ENCODE results near the gene ITPKC. TPM values are rescaled to one million over a fixed set of nuclear protein-coding genes. Genes with fewer than 3 reads are reported as not detected.

Gene ITPKC
- total RNA-seq, 4 donors from 2014 or later = 20.9 to 68.6 (median 40.5) TPM

DNA sequence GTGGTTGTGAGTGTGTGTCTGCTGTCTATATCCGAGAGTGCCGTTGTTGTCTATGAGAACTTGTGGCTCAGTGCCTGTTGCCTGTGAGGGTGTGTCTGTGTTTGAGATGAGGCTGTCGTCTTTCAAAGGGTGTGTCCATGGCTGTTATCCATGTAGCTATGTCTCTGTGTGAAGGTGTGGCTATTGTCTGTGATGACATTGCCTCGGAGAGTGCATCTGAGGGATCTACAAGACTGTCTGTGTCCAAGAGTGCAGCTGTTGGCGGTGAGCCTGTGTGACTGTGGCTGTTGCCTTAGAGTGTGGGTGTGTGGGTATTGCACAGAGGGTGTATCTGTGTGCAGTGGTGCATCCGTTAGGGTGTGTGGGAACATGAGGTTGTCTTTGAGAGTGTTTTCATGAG is 31.3 kb upstream of the ITPKC start:
- TF ChIP-seq, protein P1, sequence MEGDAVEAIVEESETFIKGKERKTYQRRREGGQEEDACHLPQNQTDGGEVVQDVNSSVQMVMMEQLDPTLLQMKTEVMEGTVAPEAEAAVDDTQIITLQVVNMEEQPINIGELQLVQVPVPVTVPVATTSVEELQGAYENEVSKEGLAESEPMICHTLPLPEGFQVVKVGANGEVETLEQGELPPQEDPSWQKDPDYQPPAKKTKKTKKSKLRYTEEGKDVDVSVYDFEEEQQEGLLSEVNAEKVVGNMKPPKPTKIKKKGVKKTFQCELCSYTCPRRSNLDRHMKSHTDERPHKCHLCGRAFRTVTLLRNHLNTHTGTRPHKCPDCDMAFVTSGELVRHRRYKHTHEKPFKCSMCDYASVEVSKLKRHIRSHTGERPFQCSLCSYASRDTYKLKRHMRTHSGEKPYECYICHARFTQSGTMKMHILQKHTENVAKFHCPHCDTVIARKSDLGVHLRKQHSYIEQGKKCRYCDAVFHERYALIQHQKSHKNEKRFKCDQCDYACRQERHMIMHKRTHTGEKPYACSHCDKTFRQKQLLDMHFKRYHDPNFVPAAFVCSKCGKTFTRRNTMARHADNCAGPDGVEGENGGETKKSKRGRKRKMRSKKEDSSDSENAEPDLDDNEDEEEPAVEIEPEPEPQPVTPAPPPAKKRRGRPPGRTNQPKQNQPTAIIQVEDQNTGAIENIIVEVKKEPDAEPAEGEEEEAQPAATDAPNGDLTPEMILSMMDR (IDR thresholded peaks at IDR 0.05; ENCODE audit: low read depth) = no peak

GRCh38 chr19:40686882-40687524 is 29.9 kb upstream of the ITPKC start:
- TF ChIP-seq, protein P1 (IDR thresholded peaks at IDR 0.05; ENCODE audit: low read depth) = no peak

- TF ChIP-seq, protein P1 (IDR thresholded peaks at IDR 0.05; ENCODE audit: low read depth) = no peak
Observed at GRCh38 chr19:40687525-40688016, 29.3 kb upstream of the ITPKC start.

DNA sequence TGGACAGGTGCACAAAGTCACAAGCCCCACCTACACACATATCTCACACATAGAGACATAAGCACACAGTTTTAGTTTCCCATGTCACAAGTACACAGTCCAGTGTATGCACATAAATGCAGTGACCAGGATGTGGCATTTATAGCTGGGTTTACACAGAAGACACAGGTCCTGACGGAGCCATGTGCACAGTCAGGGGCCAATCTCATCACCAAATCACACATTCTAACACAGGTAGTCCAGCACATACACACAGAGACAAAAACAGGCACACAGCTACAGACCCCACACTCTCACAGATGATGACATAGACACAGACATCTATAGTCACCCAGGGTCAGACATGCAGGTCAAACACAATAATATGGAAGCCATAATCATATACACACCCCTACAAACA is 28.6 kb upstream of the ITPKC start:
- TF ChIP-seq, protein P1 (IDR thresholded peaks at IDR 0.05; ENCODE audit: low read depth) = no peak

DNA sequence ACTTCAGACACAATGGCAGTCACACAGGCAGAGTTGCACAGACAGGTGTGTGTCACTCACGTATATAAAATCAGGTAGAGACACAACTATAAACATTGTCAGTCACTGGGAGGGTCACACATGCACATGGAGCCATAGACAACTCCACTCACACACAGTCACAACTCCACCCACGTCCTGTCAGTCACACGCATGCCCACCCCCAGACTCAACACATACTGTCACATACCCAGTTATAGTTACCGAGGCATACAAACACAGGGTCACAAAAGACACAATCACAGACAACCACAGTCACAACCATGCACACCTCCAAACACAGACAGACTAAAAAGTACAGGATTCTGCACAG is 27.9 kb upstream of the ITPKC start:
- TF ChIP-seq, protein P1 (IDR thresholded peaks at IDR 0.05; ENCODE audit: low read depth) = no peak

GRCh38 chr19:40689339-40690049 is 27.4 kb upstream of the ITPKC start:
- TF ChIP-seq, protein P1 (IDR thresholded peaks at IDR 0.05; ENCODE audit: low read depth) = no peak

DNA sequence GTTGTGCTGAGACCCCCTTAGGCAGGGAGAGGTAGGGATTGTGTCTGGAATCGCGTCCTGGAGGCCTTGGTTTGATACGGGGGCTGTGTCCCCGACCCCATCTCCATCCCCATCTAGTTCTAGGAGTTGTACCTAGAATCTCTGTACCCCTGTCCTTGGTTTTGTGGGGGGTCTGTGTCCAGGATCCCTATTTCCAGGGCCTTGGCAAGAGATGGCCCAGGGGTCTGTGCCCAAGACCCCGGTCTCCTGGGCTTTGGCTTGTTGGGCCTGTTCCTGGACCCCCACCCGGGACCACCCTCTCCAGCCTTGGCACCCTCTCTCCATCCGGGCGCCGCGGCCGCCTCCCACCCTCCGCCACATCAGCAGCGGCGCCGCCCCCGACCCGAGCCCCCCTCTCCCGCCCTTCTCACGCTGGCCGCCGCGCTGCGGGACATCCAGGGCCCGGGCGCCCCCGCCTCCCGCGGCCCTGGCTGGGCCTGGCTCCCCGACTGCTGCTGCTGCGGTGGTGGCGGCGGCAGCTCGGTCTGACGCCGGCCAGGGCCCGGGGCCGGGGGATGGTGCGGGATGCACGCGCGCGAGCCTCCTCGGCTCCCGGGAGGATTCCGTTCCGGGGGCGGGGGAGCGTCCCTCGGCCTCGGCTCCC is 26.7 kb upstream of the ITPKC start, which contains the start of gene NUMBL:
TSS of gene NUMBL (minus strand) at position 602 of the 643 bp plus-strand sequence. CDS start at position 434, 168 bp downstream.
- TF ChIP-seq, protein P1 (IDR thresholded peaks at IDR 0.05; ENCODE audit: low read depth) = no peak
